Measurements from ENCODE around the gene TCF20. TPM values are rescaled to one million over a fixed set of nuclear protein-coding genes. Genes with fewer than 3 reads are reported as not detected.
A peak's percentile ranks its signal among the peaks of the same experiment; 100 is the strongest.

Gene TCF20
- total RNA-seq, 4 donors from 2014 or later = 47.6 to 82.4 (median 68.7) TPM

- no peaks in the 10 kb centered on the region for H3K36me3 ChIP-seq
- H3K9me3 ChIP-seq = no peaks in the 10 kb centered on the region
- DNase-seq = peak in 1 of 2 donors; percentile 40
- H3K27ac ChIP-seq = peak overlapping the region; percentile 16 to 63 (median 35)
- no peak overlapping the region for H3K4me3 ChIP-seq (replicated peaks in 1 of 3)
- 71 to 82% methylated on average over 13 of the region's 13 CpGs for WGBS, 2 donors
- H3K27me3 ChIP-seq = no peaks in the 10 kb centered on the region
- TF ChIP-seq, protein P1, sequence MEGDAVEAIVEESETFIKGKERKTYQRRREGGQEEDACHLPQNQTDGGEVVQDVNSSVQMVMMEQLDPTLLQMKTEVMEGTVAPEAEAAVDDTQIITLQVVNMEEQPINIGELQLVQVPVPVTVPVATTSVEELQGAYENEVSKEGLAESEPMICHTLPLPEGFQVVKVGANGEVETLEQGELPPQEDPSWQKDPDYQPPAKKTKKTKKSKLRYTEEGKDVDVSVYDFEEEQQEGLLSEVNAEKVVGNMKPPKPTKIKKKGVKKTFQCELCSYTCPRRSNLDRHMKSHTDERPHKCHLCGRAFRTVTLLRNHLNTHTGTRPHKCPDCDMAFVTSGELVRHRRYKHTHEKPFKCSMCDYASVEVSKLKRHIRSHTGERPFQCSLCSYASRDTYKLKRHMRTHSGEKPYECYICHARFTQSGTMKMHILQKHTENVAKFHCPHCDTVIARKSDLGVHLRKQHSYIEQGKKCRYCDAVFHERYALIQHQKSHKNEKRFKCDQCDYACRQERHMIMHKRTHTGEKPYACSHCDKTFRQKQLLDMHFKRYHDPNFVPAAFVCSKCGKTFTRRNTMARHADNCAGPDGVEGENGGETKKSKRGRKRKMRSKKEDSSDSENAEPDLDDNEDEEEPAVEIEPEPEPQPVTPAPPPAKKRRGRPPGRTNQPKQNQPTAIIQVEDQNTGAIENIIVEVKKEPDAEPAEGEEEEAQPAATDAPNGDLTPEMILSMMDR (IDR thresholded peaks at IDR 0.05) = no peak
- H3K4me1 ChIP-seq = peaks cover 34 to 43% of the 10 kb centered on the region in 2 donors
- intact Hi-C loops (cut with DNase I) = no loop called here
These were observed 46.6 kb upstream of the TCF20 start for GRCh38 chr22:42317008-42317407.

DNA sequence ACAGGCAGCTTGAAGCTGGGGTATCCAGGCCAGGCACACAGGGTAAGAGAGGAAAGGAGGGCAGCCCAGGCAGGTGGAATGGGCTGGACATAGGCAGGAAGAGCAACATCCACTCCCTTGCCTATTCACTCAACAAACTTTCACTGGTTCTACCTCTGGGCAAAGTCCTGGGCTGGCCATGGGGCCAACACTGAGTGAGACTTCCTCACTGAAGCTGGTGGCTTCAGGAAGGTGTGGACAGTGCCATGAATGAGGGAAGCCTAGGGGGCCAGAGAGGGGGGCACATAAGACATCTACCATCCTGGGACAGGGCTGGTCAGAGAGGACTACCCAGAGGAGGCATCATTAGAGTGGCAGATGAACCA, 44.9 kb upstream of the TCF20 start:
- Histone ChIP-seq H3K27me3 (no peaks in the 10 kb centered on the region), H3K9me3 (no peaks in the 10 kb centered on the region), H3K4me1 (peaks cover 34 to 43% of the 10 kb centered on the region in 2 donors), H3K27ac (peak overlapping the region in 1 of 3 donors; percentile 30), H3K4me3 (replicated peaks in 1 of 3) (no peak overlapping the region), H3K36me3 (no peaks in the 10 kb centered on the region)
- intact Hi-C loops (cut with DNase I) = no loop called here
- DNase-seq = no peak
- TF ChIP-seq, protein P1 (IDR thresholded peaks at IDR 0.05) = no peak
- no peak for TF ChIP-seq POLR2A (IDR thresholded peaks at IDR 0.05)

DNA sequence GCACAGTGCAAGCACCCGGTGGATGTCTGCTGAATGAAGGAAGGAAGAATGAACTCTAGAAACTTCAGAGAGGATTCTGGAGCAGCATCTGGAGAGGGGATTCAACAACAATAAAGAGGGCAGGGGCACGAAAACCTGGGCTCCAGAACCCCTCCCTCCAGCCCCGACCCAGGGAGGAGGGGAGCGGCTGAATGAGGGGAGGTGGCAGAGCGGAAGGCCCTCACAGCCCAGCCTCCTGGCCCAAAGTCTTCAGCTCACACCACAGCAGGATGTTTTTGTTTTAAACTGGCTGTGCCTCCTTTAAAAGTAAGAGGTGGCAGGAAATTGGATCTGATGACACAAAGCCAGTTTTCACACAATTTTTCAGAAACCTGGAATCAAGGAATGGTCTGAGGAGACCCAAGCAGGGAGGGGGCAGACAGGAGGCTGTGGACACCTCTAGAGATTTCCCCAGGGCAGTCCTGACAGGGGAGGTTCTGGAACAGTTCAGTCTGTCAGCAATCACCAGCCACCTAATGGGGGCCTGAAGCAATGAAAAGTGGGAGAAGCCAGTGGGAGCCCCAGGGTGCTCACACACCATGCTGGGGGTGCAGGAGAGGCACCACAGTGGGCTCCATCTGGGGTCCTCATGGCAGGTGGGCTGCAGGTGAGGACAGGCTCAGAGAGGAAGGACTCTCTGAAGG, 44.4 kb upstream of the TCF20 start:
- 36 to 50% methylated on average over 5 of the region's 5 CpGs for WGBS, 2 donors
- Histone ChIP-seq H3K27ac (peak overlapping the region in 1 of 3 donors; percentile 30), H3K4me3 (replicated peaks in 1 of 3) (no peak overlapping the region), H3K9me3 (no peaks in the 10 kb centered on the region), H3K4me1 (peaks cover 34 to 43% of the 10 kb centered on the region in 2 donors), H3K27me3 (no peaks in the 10 kb centered on the region), H3K36me3 (no peaks in the 10 kb centered on the region)
- TF ChIP-seq, protein P1 (IDR thresholded peaks at IDR 0.05) = no peak
- no peak for TF ChIP-seq POLR2A (IDR thresholded peaks at IDR 0.05)
- DNase-seq = no peak
- intact Hi-C loops (cut with DNase I) = no loop called here

- TF ChIP-seq, protein P1 (IDR thresholded peaks at IDR 0.05) = peak in 3 of 6 experiments; percentile 2 to 18 (median 9)
- no peak for TF ChIP-seq POLR2A (IDR thresholded peaks at IDR 0.05)
- H3K36me3 ChIP-seq = no peaks in the 10 kb centered on the region
- H3K9me3 ChIP-seq = no peaks in the 10 kb centered on the region
- peak; percentile 84 to 86 for DNase-seq
- H3K27ac ChIP-seq = no peak overlapping the region
- intact Hi-C loops (cut with DNase I) = no loop called here
- H3K27me3 ChIP-seq = no peaks in the 10 kb centered on the region
- 44 to 54% methylated on average over 20 to 28 of the region's 33 CpGs for whole genome bisulfite sequencing, 2 donors
- peaks cover 38 to 48% of the 10 kb centered on the region in 2 donors for H3K4me1 ChIP-seq
- no peak overlapping the region for H3K4me3 ChIP-seq (replicated peaks in 1 of 3)
These were observed 43.5 kb upstream of the TCF20 start for GRCh38 chr22:42313804-42314581.

- 91 to 93% methylated on average over 7 of the region's 7 CpGs for WGBS, 2 donors
- Histone ChIP-seq H3K27me3 (no peaks in the 10 kb centered on the region), H3K27ac (no peak overlapping the region), H3K36me3 (no peaks in the 10 kb centered on the region), H3K4me3 (replicated peaks in 1 of 3) (no peak overlapping the region), H3K4me1 (peaks cover 31 to 45% of the 10 kb centered on the region in 2 donors), H3K9me3 (no peaks in the 10 kb centered on the region)
- intact Hi-C loops (cut with DNase I) = no loop called here
- no peak for DNase-seq
- no peak for TF ChIP-seq POLR2A (IDR thresholded peaks at IDR 0.05)
- TF ChIP-seq, protein P1 (IDR thresholded peaks at IDR 0.05) = no peak
These were observed 42.8 kb upstream of the TCF20 start for GRCh38 chr22:42313204-42313603.
